Activated CD4-positive, CD25-positive, alpha-beta regulatory T cell (primary cell): ENCODE measurements around the gene CUL7.
A peak's percentile ranks its signal among the peaks of the same experiment; 100 is the strongest.
"Not testable (repeated sequence)": the region's sequence is repeated elsewhere in the genome, so short reads cannot be mapped to it uniquely, and the experiment has no call there.

ENCODE experiments used
- DNase-seq, 4 experiments: peaks; one replicate each; lab custom pipeline; 2025; lab: John Stamatoyannopoulos, UW

The CUL7 gene

DNA sequence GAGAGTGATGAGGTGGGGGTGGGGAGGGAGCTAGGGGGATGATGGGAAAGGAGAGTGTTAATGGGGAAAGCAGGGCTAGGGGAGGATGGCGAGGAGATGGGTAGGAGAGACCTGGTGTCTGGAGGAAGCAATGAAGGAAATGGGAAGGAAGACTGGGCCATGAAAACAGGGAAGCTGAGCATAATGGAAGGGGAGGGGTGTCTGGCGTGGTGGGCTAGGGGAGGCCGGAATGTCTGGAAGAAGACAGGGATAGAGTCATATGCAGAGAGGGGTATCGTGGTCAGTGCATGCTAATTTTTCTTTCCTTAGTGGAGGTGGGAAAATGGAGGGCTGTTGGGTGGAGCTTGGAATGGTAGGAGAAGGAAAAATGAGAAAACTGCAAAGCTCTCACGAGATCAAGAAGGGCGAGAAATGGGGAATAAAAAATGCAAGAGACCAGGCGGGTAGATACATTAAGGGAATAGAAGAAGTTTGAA lies 39.2 kb downstream of the CUL7 start:
- DNase-seq = no peak

GRCh38 chr6:43013843-43014433 lies 39.7 kb downstream of the CUL7 start, which contains the start of the genes KLHDC3 and MEA1:
Gene KLHDC3, plus strand, starts transcription at chr6:43014249. Its CDS starts 2,944 bp downstream, at chr6:43017193.
Gene MEA1, minus strand, starts transcription at chr6:43013946. Its CDS starts 133 bp downstream, at chr6:43013813.
- peak; percentile 90 to 96 (median 95) for DNase-seq

DNA sequence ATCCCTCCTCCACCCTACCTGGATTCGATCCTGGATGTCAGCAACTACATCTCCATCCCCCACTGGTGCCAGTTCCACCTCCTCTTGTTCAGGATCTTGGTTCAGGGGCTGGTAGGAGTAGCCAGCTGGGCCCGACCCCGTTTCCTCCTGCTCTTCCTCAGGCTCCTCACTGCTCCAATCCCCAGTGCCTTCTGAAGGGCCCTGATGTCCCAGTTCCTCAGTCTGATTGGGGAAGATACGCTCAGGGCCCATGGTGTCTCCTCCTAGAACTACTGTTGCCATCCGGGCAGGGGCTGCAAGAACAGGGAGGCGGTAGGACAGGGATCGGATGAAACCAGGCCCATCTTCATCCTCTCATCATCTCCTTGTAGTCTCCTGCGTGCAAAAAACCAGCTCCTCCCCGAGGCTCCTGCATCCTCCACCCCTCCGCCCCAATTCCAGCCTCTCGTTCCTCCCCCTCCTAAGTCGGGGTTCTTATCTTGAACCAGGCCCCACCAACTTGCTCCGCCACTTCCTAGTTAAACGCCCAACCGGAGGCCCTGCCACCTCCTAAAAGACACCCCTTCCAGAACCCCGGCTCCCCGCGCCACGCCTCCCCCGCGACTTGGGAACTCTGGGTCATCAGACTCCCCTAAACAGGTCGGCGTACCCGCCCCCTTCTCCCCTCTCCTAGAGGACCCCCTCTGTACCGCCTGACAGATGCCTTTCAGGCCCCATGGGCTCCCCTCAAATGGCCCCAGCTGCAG lies 40.4 kb downstream of the CUL7 start:
- DNase-seq = peak in 1 of 4 experiments; percentile 59

DNA sequence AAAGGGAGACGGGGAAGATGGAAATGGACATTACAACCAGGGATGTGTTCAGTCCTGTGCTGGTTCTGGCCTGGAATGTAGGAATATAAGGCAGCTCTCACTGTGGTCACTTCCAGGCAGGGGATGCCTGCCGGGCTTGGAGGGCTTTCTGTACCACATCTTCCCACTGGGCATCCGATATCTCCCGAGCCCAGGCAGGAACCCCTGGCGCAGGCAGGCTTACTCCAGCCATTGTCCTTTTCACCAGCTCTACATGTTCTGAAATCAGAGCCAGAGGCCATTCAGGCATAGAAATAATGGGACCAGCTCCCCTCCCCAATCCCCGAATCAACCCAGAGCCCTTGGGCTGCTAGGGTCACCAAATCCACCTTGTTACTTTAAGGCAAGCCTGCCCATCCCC lies 41.3 kb downstream of the CUL7 start:
- no peak for DNase-seq

- DNase-seq = no peak
Measured at GRCh38 chr6:43011207-43011606, 42.4 kb downstream of the CUL7 start.

DNA sequence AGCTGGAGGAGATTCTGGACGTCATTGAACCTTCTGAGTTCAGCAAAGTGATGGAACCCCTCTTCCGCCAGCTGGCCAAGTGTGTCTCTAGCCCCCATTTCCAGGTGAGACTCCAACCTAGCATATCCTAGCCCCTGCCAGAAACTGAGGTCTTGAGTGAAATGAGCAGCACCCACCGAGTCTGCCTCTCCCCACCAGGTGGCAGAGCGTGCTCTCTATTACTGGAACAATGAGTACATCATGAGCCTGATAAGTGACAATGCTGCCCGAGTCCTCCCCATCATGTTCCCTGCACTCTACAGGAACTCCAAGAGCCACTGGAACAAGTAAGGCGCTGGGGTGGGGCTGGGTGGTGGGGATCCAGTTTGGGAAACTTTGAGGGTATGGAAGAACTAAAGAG lies 44.5 kb downstream of the CUL7 start:
- DNase-seq = no peak

- DNase-seq = no peak
Measured at GRCh38 chr6:43007126-43007525, 46.5 kb downstream of the CUL7 start.

DNA sequence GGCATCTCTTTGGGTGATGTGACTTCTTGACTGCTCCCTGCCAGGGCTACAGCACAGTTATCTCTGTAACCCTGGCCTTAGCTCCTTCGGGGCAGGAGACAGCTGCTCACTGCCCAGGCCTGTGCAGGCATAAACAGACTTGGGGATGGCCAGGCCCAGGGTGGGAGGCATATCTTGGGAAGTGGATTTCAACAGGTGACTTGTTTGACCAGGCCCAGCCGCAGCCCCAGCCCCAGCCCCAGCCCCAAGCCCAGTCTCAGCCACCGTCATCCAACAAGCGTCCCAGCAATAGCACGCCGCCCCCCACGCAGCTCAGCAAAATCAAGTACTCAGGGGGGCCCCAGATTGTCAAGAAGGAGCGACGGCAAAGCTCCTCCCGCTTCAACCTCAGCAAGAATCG lies 47.4 kb downstream of the CUL7 start:
- no peak for DNase-seq

GRCh38 chr6:43005844-43006243 lies 47.8 kb downstream of the CUL7 start:
- no peak for DNase-seq

- DNase-seq = no peak
Measured at GRCh38 chr6:43001843-43002242, 51.8 kb downstream of the CUL7 start.

DNA sequence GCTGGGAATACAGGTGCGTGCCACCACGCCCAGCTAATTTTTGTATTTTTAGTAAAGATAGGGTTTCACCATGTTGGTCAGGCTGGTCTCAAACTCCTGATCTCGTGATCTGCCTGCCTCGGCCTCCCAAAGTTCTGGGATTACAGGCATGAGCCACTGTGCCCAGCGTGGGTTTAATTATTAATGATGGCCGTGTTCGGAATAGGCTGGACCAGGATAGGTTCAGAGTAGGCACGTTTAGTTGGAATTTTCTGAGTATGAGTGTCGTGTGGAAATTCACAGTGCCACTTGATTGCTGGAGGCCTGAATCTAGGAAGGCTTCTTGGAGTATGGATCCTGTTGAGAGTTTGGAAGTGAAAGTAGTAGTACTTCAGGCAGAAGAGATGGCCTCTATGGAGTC lies 55.4 kb downstream of the CUL7 start:
- not testable (repeated sequence) for DNase-seq

DNA sequence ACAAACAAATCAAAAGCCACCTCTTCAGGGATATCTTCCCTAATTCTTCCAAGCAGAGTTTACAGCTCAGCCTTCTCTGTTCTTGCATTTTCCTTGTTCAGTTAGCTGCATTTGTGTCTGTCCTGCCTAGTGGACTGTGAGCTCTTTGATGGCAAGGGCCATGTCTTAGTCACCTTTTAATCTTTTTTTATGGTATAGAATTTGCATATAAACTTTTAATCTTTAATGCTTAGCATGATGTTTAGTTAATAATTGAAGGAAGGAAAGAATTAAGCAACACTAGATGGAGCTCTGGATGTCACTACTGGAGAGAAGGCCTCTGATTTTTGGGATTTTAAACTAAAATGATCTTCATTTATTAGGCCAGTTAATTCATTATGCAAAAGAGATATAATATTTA lies 57.1 kb downstream of the CUL7 start:
- DNase-seq = no peak

DNA sequence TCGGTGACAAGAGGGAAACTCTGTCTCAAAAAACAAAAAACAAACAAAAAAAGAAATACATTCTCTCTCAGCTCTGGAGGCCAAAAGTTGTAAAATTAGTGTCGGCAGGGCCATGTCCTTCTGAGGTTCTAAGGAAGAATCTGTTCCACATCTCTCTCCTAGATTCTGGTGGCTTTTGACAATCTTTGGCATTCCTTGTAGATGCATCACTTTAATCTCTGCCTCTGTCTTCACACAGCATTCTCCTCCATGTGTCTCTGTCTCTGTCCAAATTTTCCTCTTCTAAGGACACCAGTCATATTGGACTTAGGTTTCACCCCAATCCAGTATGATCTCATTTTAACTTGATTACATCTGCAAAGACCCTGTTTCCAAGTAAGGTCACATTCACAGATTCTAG lies 60.2 kb downstream of the CUL7 start:
- no peak for DNase-seq

DNA sequence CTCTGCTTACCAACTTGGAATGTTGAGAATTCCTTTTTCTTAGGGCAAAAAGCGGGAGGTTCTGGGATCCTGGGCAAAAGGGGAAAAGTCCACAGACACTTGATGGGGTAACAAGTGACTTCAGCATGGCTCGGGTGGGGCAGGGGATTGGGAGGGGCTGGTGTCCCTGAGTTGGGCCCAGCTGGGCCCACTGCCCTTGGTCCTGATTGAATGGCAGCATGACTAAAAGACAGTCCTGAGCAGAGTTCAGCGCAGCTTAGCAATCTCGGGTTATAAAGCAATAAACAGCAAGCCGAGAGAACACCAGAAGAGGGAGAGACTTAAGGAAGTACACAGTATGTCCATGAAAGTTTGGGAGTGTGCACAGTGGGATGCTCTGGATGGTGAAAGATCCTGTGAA lies 63.7 kb downstream of the CUL7 start:
- no peak for DNase-seq

DNA sequence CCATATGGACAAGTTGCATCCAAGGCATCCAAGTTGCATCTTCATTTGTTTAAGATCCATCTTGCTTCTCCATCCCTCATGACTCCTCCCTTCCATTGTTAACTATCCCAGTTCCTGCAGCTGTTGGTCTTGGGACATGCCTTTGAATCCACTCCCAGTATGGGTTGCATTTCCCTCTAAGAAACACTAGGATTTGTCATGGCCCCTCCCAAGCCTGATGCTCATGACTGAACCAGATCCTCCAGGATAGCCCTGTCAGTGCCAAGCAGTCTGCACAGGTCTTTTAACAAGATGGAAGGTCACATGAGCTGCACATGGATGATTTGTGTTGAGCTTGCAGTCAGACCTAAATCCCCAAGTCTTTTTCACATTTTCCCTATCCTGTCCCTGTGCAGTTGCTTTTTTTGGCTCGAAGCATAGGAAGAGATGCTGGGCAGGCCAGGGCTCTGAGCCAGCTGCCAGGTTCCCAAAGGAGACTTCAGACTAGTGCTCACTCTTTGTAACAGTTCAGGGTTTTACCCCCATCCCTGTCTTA lies 65.1 kb downstream of the CUL7 start:
- no peak for DNase-seq
